NCI-H69 (cell line): ENCODE measurements around the gene BANP.
"Not testable (repeated sequence)": the region's sequence is repeated elsewhere in the genome, so short reads cannot be mapped to it uniquely, and the experiment has no call there.

Experiments
- DNase-seq: peaks from one replicate; lab custom pipeline; 2025; lab: John Stamatoyannopoulos, UW

BANP gene

GRCh38 chr16:88050952-88051660, 99.9 kb downstream of the BANP start:
- DNase-seq, result no peak

- no peak for DNase-seq
Observed at GRCh38 chr16:88052661-88053060, 101.4 kb downstream of the BANP start.

- DNase-seq, result not testable (repeated sequence)
Observed at GRCh38 chr16:88053479-88053878, 102.2 kb downstream of the BANP start.

GRCh38 chr16:88055356-88055755, 104.1 kb downstream of the BANP start:
- no peak for DNase-seq

- DNase-seq, result no peak
Observed at GRCh38 chr16:88056212-88056611, 105.0 kb downstream of the BANP start.

GRCh38 chr16:88057656-88058055, 106.4 kb downstream of the BANP start:
- DNase-seq, result no peak

GRCh38 chr16:88058136-88058535, 106.9 kb downstream of the BANP start:
- no peak for DNase-seq

GRCh38 chr16:88058817-88059216, 107.6 kb downstream of the BANP start:
- DNase-seq, result no peak

GRCh38 chr16:88059701-88060386, 108.6 kb downstream of the BANP start:
- no peak for DNase-seq

- no peak for DNase-seq
Observed at GRCh38 chr16:88060524-88061219, 109.4 kb downstream of the BANP start.

- DNase-seq, result no peak
Observed at GRCh38 chr16:88061346-88062110, 110.3 kb downstream of the BANP start.

- no peak for DNase-seq
Observed at GRCh38 chr16:88062341-88063210, 111.3 kb downstream of the BANP start.

- DNase-seq, result no peak
Observed at GRCh38 chr16:88063211-88063773, 112.1 kb downstream of the BANP start.

- DNase-seq, result no peak
Observed at GRCh38 chr16:88064011-88064888, 113.0 kb downstream of the BANP start.

GRCh38 chr16:88064889-88065746, 113.9 kb downstream of the BANP start:
- DNase-seq, result no peak

- no peak for DNase-seq
Observed at GRCh38 chr16:88065747-88066142, 114.5 kb downstream of the BANP start.

GRCh38 chr16:88066234-88066633, 115.0 kb downstream of the BANP start:
- DNase-seq, result no peak

- no peak for DNase-seq
Observed at GRCh38 chr16:88066680-88067529, 115.7 kb downstream of the BANP start.
